ENCODE results near the gene C22orf15. TPM values are rescaled to one million over a fixed set of nuclear protein-coding genes. Genes with fewer than 3 reads are reported as not detected.

The C22orf15 gene
- total RNA-seq, 1 experiment from 2014 or later = not detected

DNA sequence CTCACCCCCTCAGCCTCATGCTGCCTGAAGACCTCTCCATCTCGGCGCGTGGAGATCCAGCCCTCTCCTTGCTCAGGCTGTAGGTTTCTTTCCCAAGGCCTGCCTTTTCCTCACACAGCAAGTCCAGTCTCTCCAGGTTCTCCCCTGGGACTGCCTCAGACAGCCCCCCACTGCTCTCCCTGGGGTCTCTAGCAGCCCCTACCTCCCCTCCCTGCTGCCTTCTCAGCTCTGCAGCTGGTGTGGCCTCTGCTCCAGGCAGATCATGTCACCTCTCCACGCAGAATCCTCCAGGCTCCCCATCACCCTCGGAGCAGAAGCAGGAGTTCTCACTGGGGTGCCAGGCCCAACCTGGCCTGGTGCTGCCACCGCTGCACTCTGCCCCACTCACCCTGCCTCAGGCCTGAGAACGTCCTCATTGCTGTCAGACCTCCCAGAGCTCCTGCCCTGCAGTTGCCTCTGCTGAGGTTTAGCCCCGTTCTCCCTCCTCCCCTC, 39.1 kb downstream of the C22orf15 start:
- no TSS peak for BruUV-seq (replicated peaks)
- H4K20me1 ChIP-seq (ENCODE audit: insufficient read depth) = no peaks in the 10 kb centered on the region
- CTCF ChIA-PET = no interaction called here
- H3K79me2 ChIP-seq (ENCODE audit: insufficient read depth, low read length) = no peaks in the 10 kb centered on the region
- no peak for DNase-seq (ENCODE audit: low read depth, low spot score)
- no peaks in the 10 kb centered on the region for H3K9me2 ChIP-seq (ENCODE audit: insufficient read depth)
- H3K27me3 ChIP-seq (ENCODE audit: insufficient read depth, low read length) = no peaks in the 10 kb centered on the region
- no peaks in the 10 kb centered on the region for H3K9me3 ChIP-seq (ENCODE audit: control insufficient read depth in 1 of 2, insufficient read depth in 1 of 2, low read depth in 1 of 2, low read length in 2 of 2)
- ATAC-seq = no peak
- no peak overlapping the region for H3K27ac ChIP-seq (ENCODE audit: low read depth, low read length)
- no peak overlapping the region for H3K4me2 ChIP-seq (ENCODE audit: low read length)
- TF ChIP-seq YY1 (IDR thresholded peaks at IDR 0.05; ENCODE audit: extremely low read depth, insufficient replicate concordance, low read depth, low read length) = no peak
- TF ChIP-seq JUND (IDR thresholded peaks at IDR 0.05) = no peak
- TF ChIP-seq, protein P1, sequence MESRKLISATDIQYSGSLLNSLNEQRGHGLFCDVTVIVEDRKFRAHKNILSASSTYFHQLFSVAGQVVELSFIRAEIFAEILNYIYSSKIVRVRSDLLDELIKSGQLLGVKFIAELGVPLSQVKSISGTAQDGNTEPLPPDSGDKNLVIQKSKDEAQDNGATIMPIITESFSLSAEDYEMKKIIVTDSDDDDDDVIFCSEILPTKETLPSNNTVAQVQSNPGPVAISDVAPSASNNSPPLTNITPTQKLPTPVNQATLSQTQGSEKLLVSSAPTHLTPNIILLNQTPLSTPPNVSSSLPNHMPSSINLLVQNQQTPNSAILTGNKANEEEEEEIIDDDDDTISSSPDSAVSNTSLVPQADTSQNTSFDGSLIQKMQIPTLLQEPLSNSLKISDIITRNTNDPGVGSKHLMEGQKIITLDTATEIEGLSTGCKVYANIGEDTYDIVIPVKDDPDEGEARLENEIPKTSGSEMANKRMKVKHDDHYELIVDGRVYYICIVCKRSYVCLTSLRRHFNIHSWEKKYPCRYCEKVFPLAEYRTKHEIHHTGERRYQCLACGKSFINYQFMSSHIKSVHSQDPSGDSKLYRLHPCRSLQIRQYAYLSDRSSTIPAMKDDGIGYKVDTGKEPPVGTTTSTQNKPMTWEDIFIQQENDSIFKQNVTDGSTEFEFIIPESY (IDR thresholded peaks at IDR 0.05; ENCODE audit: extremely low read depth, insufficient replicate concordance, low read length) = no peak
- no peak for TF ChIP-seq SIN3A (IDR thresholded peaks at IDR 0.05; ENCODE audit: low read depth)
- TF ChIP-seq, protein P2, sequence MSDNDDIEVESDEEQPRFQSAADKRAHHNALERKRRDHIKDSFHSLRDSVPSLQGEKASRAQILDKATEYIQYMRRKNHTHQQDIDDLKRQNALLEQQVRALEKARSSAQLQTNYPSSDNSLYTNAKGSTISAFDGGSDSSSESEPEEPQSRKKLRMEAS (IDR thresholded peaks at IDR 0.05) = no peak
- TF ChIP-seq SP1 (IDR thresholded peaks at IDR 0.05; ENCODE audit: low read depth) = no peak
- no peak for TF ChIP-seq POLR2AphosphoS5 (IDR thresholded peaks at IDR 0.05; ENCODE audit: low read depth, low read length)
- TF ChIP-seq, protein P3, sequence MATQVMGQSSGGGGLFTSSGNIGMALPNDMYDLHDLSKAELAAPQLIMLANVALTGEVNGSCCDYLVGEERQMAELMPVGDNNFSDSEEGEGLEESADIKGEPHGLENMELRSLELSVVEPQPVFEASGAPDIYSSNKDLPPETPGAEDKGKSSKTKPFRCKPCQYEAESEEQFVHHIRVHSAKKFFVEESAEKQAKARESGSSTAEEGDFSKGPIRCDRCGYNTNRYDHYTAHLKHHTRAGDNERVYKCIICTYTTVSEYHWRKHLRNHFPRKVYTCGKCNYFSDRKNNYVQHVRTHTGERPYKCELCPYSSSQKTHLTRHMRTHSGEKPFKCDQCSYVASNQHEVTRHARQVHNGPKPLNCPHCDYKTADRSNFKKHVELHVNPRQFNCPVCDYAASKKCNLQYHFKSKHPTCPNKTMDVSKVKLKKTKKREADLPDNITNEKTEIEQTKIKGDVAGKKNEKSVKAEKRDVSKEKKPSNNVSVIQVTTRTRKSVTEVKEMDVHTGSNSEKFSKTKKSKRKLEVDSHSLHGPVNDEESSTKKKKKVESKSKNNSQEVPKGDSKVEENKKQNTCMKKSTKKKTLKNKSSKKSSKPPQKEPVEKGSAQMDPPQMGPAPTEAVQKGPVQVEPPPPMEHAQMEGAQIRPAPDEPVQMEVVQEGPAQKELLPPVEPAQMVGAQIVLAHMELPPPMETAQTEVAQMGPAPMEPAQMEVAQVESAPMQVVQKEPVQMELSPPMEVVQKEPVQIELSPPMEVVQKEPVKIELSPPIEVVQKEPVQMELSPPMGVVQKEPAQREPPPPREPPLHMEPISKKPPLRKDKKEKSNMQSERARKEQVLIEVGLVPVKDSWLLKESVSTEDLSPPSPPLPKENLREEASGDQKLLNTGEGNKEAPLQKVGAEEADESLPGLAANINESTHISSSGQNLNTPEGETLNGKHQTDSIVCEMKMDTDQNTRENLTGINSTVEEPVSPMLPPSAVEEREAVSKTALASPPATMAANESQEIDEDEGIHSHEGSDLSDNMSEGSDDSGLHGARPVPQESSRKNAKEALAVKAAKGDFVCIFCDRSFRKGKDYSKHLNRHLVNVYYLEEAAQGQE (IDR thresholded peaks at IDR 0.05; ENCODE audit: low read depth) = no peak
- intact Hi-C loops (cut with micrococcal nuclease) = no loop called here
- H3K4me3 ChIP-seq (replicated peaks in 1 of 2; ENCODE audit: low read depth in 1 of 2, low read length in 2 of 2) = no peak overlapping the region
- POLR2A ChIA-PET = no interaction called here
- H3K9ac ChIP-seq (ENCODE audit: low read length) = no peak overlapping the region
- no peak overlapping the region for H2AFZ ChIP-seq (ENCODE audit: low read depth, low read length, poor library complexity, severe bottlenecking)
- RAD21 ChIA-PET (ENCODE audit: low non-redundant PET in 1 of 2, low total read pairs in 2 of 2, uncharacterized antibody in 2 of 2, unreplicated experiment in 2 of 2) = no interaction called here
- peaks cover 40 to 53% of the 10 kb centered on the region in 2 experiments for H3K36me3 ChIP-seq (ENCODE audit: control insufficient read depth in 1 of 2, insufficient read depth in 2 of 2, low read length in 2 of 2)
- no peaks in the 10 kb centered on the region for H3K4me1 ChIP-seq (ENCODE audit: control insufficient read depth in 1 of 2, insufficient read depth in 2 of 2, low read length in 2 of 2)
